ENCODE data around the gene YAP1. TPM values are rescaled to one million over a fixed set of nuclear protein-coding genes. Genes with fewer than 3 reads are reported as not detected.

Gene YAP1
- total and polyA plus RNA-seq, 7 experiments from 2014 or later = 0.15 TPM; not detected in 6

GRCh38 chr11:102202972-102203371, 92.7 kb downstream of the YAP1 start:
- Mint-ChIP-seq H3K36me3 (no peaks in the 10 kb centered on the region), H3K4me1 (peaks cover 0 to 2% (median 0%) of the 10 kb centered on the region in 7 donors), H3K27ac (no peak overlapping the region), H3K9me3 (peaks cover 0 to 2% (median 0%) of the 10 kb centered on the region in 11 donors), H3K4me3 (no peak overlapping the region), H3K27me3 (peaks cover 20 to 51% (median 36%) of the 10 kb centered on the region in 5 donors)
- Histone ChIP-seq H3K4me1 (ENCODE audit: control insufficient read depth in 2 of 2, insufficient read depth in 2 of 2, low read length in 2 of 2) (no peaks in the 10 kb centered on the region), H3K4me3 (ENCODE audit: low read length) (no peak overlapping the region), H3K9me3 (ENCODE audit: control insufficient read depth in 2 of 3, low read length in 3 of 3) (no peaks in the 10 kb centered on the region), H3K27me3 (ENCODE audit: control insufficient read depth in 2 of 2, insufficient read depth in 2 of 2, low read length in 2 of 2) (no peaks in the 10 kb centered on the region), H3K27ac (ENCODE audit: low read depth, low read length) (no peak overlapping the region), H3K36me3 (ENCODE audit: control insufficient read depth in 2 of 3, insufficient read depth in 3 of 3, low read length in 3 of 3) (no peaks in the 10 kb centered on the region)
- no peak for DNase-seq
- ChIA-PET CTCF (no interaction called here), POLR2A (no interaction called here)
- ATAC-seq = no peak
- intact Hi-C loops (cut with micrococcal nuclease) = no loop called here

GRCh38 chr11:102204174-102204573, 93.9 kb downstream of the YAP1 start:
- ATAC-seq (no peak), DNase-seq (no peak)
- H3K9me3 Mint-ChIP-seq = peaks cover 0 to 2% (median 0%) of the 10 kb centered on the region in 11 donors
- Histone ChIP-seq H3K36me3 (ENCODE audit: control insufficient read depth in 2 of 3, insufficient read depth in 3 of 3, low read length in 3 of 3) (no peaks in the 10 kb centered on the region), H3K9me3 (ENCODE audit: control insufficient read depth in 2 of 3, low read length in 3 of 3) (no peaks in the 10 kb centered on the region), H3K4me1 (ENCODE audit: control insufficient read depth in 2 of 2, insufficient read depth in 2 of 2, low read length in 2 of 2) (no peaks in the 10 kb centered on the region), H3K4me3 (ENCODE audit: low read length) (no peak overlapping the region), H3K27ac (ENCODE audit: low read depth, low read length) (no peak overlapping the region), H3K27me3 (ENCODE audit: control insufficient read depth in 2 of 2, insufficient read depth in 2 of 2, low read length in 2 of 2) (no peaks in the 10 kb centered on the region)
- ChIA-PET POLR2A (no interaction called here), CTCF (no interaction called here)
- intact Hi-C loops (cut with micrococcal nuclease) = no loop called here
- peaks cover 13 to 49% (median 35%) of the 10 kb centered on the region in 5 donors for H3K27me3 Mint-ChIP-seq
- H3K4me3 Mint-ChIP-seq = no peak overlapping the region
- no peak overlapping the region for H3K27ac Mint-ChIP-seq
- H3K36me3 Mint-ChIP-seq = no peaks in the 10 kb centered on the region
- no peaks in the 10 kb centered on the region for H3K4me1 Mint-ChIP-seq

- H3K27ac Mint-ChIP-seq = no peak overlapping the region
- no peak overlapping the region for H3K4me3 Mint-ChIP-seq
- Histone ChIP-seq H3K4me3 (ENCODE audit: low read length) (no peak overlapping the region), H3K4me1 (ENCODE audit: control insufficient read depth in 2 of 2, insufficient read depth in 2 of 2, low read length in 2 of 2) (no peaks in the 10 kb centered on the region), H3K27ac (ENCODE audit: low read depth, low read length) (no peak overlapping the region), H3K27me3 (ENCODE audit: control insufficient read depth in 2 of 2, insufficient read depth in 2 of 2, low read length in 2 of 2) (no peaks in the 10 kb centered on the region), H3K9me3 (ENCODE audit: control insufficient read depth in 2 of 3, low read length in 3 of 3) (no peaks in the 10 kb centered on the region), H3K36me3 (ENCODE audit: control insufficient read depth in 2 of 3, insufficient read depth in 3 of 3, low read length in 3 of 3) (no peaks in the 10 kb centered on the region)
- H3K27me3 Mint-ChIP-seq = peaks cover 13 to 59% (median 45%) of the 10 kb centered on the region in 5 donors
- H3K4me1 Mint-ChIP-seq = no peaks in the 10 kb centered on the region
- intact Hi-C loops (cut with micrococcal nuclease) = no loop called here
- POLR2A ChIA-PET = no interaction called here
- no peak for ATAC-seq
- H3K36me3 Mint-ChIP-seq = no peaks in the 10 kb centered on the region
- H3K9me3 Mint-ChIP-seq = peaks cover 0 to 2% (median 0%) of the 10 kb centered on the region in 11 donors
- CTCF ChIA-PET = no interaction called here
- DNase-seq = no peak
Observed at GRCh38 chr11:102205805-102206204, 95.6 kb downstream of the YAP1 start.

GRCh38 chr11:102208835-102209234, 98.6 kb downstream of the YAP1 start:
- Histone ChIP-seq H3K9me3 (ENCODE audit: control insufficient read depth in 2 of 3, low read length in 3 of 3) (no peaks in the 10 kb centered on the region), H3K27me3 (ENCODE audit: control insufficient read depth in 2 of 2, insufficient read depth in 2 of 2, low read length in 2 of 2) (no peaks in the 10 kb centered on the region), H3K4me1 (ENCODE audit: control insufficient read depth in 2 of 2, insufficient read depth in 2 of 2, low read length in 2 of 2) (no peaks in the 10 kb centered on the region), H3K36me3 (ENCODE audit: control insufficient read depth in 2 of 3, insufficient read depth in 3 of 3, low read length in 3 of 3) (no peaks in the 10 kb centered on the region), H3K4me3 (ENCODE audit: low read length) (no peak overlapping the region), H3K27ac (ENCODE audit: low read depth, low read length) (no peak overlapping the region)
- intact Hi-C loops (cut with micrococcal nuclease) = no loop called here
- ChIA-PET CTCF (no interaction called here), POLR2A (no interaction called here)
- Mint-ChIP-seq H3K27me3 (peaks cover 15 to 47% (median 37%) of the 10 kb centered on the region in 5 donors), H3K36me3 (no peaks in the 10 kb centered on the region), H3K27ac (no peak overlapping the region), H3K9me3 (peaks cover 0 to 2% (median 0%) of the 10 kb centered on the region in 11 donors), H3K4me3 (no peak overlapping the region), H3K4me1 (peaks cover 0 to 2% (median 0%) of the 10 kb centered on the region in 7 donors)
- no peak for ATAC-seq
- no peak for DNase-seq

GRCh38 chr11:102214623-102215022, 104.4 kb downstream of the YAP1 start:
- CTCF ChIA-PET = no interaction called here
- no peaks in the 10 kb centered on the region for H3K36me3 Mint-ChIP-seq

GRCh38 chr11:102216433-102217075, 106.3 kb downstream of the YAP1 start:
- ATAC-seq (no peak), DNase-seq (no peak)
- no peaks in the 10 kb centered on the region for H3K9me3 ChIP-seq (ENCODE audit: control insufficient read depth in 2 of 3, low read length in 3 of 3)
- intact Hi-C loops (cut with micrococcal nuclease) = no loop called here
- no peaks in the 10 kb centered on the region for H3K36me3 Mint-ChIP-seq
- H3K4me1 ChIP-seq (ENCODE audit: control insufficient read depth in 2 of 2, insufficient read depth in 2 of 2, low read length in 2 of 2) = no peaks in the 10 kb centered on the region
- no peak overlapping the region for H3K27ac ChIP-seq (ENCODE audit: low read depth, low read length)
- no peak overlapping the region for H3K4me3 Mint-ChIP-seq
- no peaks in the 10 kb centered on the region for H3K9me3 Mint-ChIP-seq
- H3K27me3 ChIP-seq (ENCODE audit: control insufficient read depth in 2 of 2, insufficient read depth in 2 of 2, low read length in 2 of 2) = peaks cover 0 to 7% of the 10 kb centered on the region in 2 donors
- peaks cover 15 to 23% (median 19%) of the 10 kb centered on the region in 5 donors for H3K27me3 Mint-ChIP-seq
- H3K36me3 ChIP-seq (ENCODE audit: control insufficient read depth in 2 of 3, insufficient read depth in 3 of 3, low read length in 3 of 3) = no peaks in the 10 kb centered on the region
- no peak overlapping the region for H3K4me3 ChIP-seq (ENCODE audit: low read length)
- peaks cover 0 to 2% (median 0%) of the 10 kb centered on the region in 7 donors for H3K4me1 Mint-ChIP-seq
- no peak overlapping the region for H3K27ac Mint-ChIP-seq
- ChIA-PET CTCF (no interaction called here), POLR2A (no interaction called here)

More at GRCh38 chr11:102214623-102215022, 104.4 kb downstream of the YAP1 start:
- POLR2A ChIA-PET = no interaction called here
- no peak for DNase-seq
- peaks cover 0 to 2% (median 0%) of the 10 kb centered on the region in 7 donors for H3K4me1 Mint-ChIP-seq
- H3K27me3 Mint-ChIP-seq = peaks cover 9 to 37% (median 31%) of the 10 kb centered on the region in 5 donors
- intact Hi-C loops (cut with micrococcal nuclease) = no loop called here
- H3K9me3 ChIP-seq (ENCODE audit: control insufficient read depth in 2 of 3, low read length in 3 of 3) = no peaks in the 10 kb centered on the region
- ATAC-seq = no peak
- H3K27ac Mint-ChIP-seq = no peak overlapping the region
- H3K9me3 Mint-ChIP-seq = no peaks in the 10 kb centered on the region
- H3K4me3 Mint-ChIP-seq = no peak overlapping the region
- H3K36me3 ChIP-seq (ENCODE audit: control insufficient read depth in 2 of 3, insufficient read depth in 3 of 3, low read length in 3 of 3) = no peaks in the 10 kb centered on the region
- no peak overlapping the region for H3K4me3 ChIP-seq (ENCODE audit: low read length)
- H3K27me3 ChIP-seq (ENCODE audit: control insufficient read depth in 2 of 2, insufficient read depth in 2 of 2, low read length in 2 of 2) = peaks cover 0 to 4% of the 10 kb centered on the region in 2 donors
- no peak overlapping the region for H3K27ac ChIP-seq (ENCODE audit: low read depth, low read length)
- no peaks in the 10 kb centered on the region for H3K4me1 ChIP-seq (ENCODE audit: control insufficient read depth in 2 of 2, insufficient read depth in 2 of 2, low read length in 2 of 2)
